Liver (tissue), 9 donors: ENCODE measurements around the gene MXRA8. TPM values are rescaled to one million over a fixed set of nuclear protein-coding genes. Genes with fewer than 3 reads are reported as not detected.

Source experiments
- DNase-seq: peaks from one replicate; pipeline ENCODE4 v3.0.0-alpha.2; 2017; ENCODE audit warnings: low spot score
- H3K27ac ChIP-seq, 2 donors: one replicate each; pipeline ENCODE4 v1.7.0; 2013; ENCODE audit warnings: inconsistent platforms in 2 of 2, low read length in 2 of 2, control low read depth in 1 of 2, low read depth in 1 of 2, mild to moderate bottlenecking in 1 of 2
- H3K27me3 ChIP-seq, 4 donors: one replicate each; pipeline versions ENCODE4 v1.6.1 to v1.7.0; 2013; ENCODE audit warnings: low read length in 3 of 4, inconsistent platforms in 1 of 4, mild to moderate bottlenecking in 1 of 4, moderate library complexity in 1 of 4; ENCODE audit not compliant: control insufficient read depth in 4 of 4, insufficient read depth in 4 of 4
- H3K36me3 ChIP-seq, 4 donors: one replicate each; pipeline versions ENCODE4 v1.6.1 to v1.7.0; 2013; ENCODE audit warnings: low read length in 3 of 4, mild to moderate bottlenecking in 3 of 4, low read depth in 1 of 4, moderate library complexity in 1 of 4; ENCODE audit not compliant: control insufficient read depth in 4 of 4, insufficient read depth in 3 of 4
- H3K4me1 ChIP-seq, 4 donors: one replicate each; pipeline versions ENCODE4 v1.6.1 to v1.7.0; 2013; ENCODE audit warnings: low read length in 3 of 4, mild to moderate bottlenecking in 3 of 4, moderate library complexity in 1 of 4; ENCODE audit not compliant: control insufficient read depth in 4 of 4, insufficient read depth in 4 of 4
- H3K4me3 ChIP-seq, 3 donors: one replicate each; pipeline versions ENCODE4 v1.6.1 to v1.7.0; 2013; ENCODE audit warnings: low read length in 3 of 3, control low read depth in 1 of 3, low read depth in 1 of 3, mild to moderate bottlenecking in 1 of 3
- H3K9ac ChIP-seq, 2 donors: one replicate each; pipeline ENCODE4 v1.7.0; 2013; ENCODE audit warnings: low read length in 2 of 2, mild to moderate bottlenecking in 2 of 2, moderate library complexity in 2 of 2, control low read depth in 1 of 2, low read depth in 1 of 2
- H3K9me3 ChIP-seq, 4 donors: one replicate each; pipeline versions ENCODE4 v1.6.1 to v1.7.0; 2013; ENCODE audit warnings: low read length in 3 of 4; ENCODE audit not compliant: control insufficient read depth in 4 of 4
- EGR1 ChIP-seq, 2 donors: IDR thresholded peaks; 2 replicates each; pipeline ENCODE4 v1.6.1; 2016 to 2018; ENCODE audit warnings: antibody characterized with exemption in 2 of 2, low read depth in 2 of 2
- FOXA1 ChIP-seq: IDR thresholded peaks from 2 replicates; pipeline ENCODE4 v1.6.1; 2016; ENCODE audit warnings: antibody characterized with exemption
- HNF4A ChIP-seq, 2 donors: conservative IDR thresholded peaks; 2 replicates each; pipeline ENCODE4 v1.6.1; 2016; ENCODE audit warnings: antibody characterized with exemption in 2 of 2, mild to moderate bottlenecking in 2 of 2
- HNF4G ChIP-seq: IDR thresholded peaks from 2 replicates; pipeline ENCODE4 v1.6.1; 2016; ENCODE audit warnings: antibody characterized with exemption
- JUND ChIP-seq, 2 donors: IDR thresholded peaks; 2 replicates each; pipeline ENCODE4 v1.6.1; 2016; ENCODE audit warnings: antibody characterized with exemption in 2 of 2
- RAD21 ChIP-seq, 2 donors: IDR thresholded peaks; 2 replicates each; pipeline ENCODE4 v1.6.1; 2016; ENCODE audit warnings: antibody characterized with exemption in 2 of 2, mild to moderate bottlenecking in 2 of 2
- TAF1 ChIP-seq: conservative IDR thresholded peaks from 2 replicates; pipeline ENCODE4 v1.6.1; 2016; ENCODE audit warnings: antibody characterized with exemption, mild to moderate bottlenecking
- YY1 ChIP-seq: IDR thresholded peaks from 2 replicates; pipeline ENCODE4 v1.6.1; 2016; ENCODE audit warnings: antibody characterized with exemption, mild to moderate bottlenecking
- WGBS: extraction: QIAGEN DNeasy Blood & Tissue Kit; methylation state at CpG from one replicate; pipeline ENCODE4 v1.1.7; 2013; 5-methylcytosine and 5-hydroxymethylcytosine counted together
- polyA plus RNA-seq, 2 donors: library from polyadenylated mRNA; stranded (reverse) in 1 of 2; unstranded in 1 of 2; fragments of 200-250 nt in 1 of 2; fragments of >200 nt in 1 of 2; fragmentation: Nextera tagmentation in 1 of 2; extraction: Ambion mirVana in 1 of 2; gene quantifications; one replicate each; pipeline versions ENCODE4 v1.2.1 to v1.2.3, GENCODE V29; 2013 to 2015
- total RNA-seq, 2 donors: library from RNA; depleted of rRNA; stranded (reverse); fragments of >200 nt; gene quantifications; one replicate each; pipeline ENCODE4 v1.2.3, GENCODE V29; 2014
- TF ChIP-seq, protein P1 (sequence below): fragments of 150-350 bp; IDR thresholded peaks from 2 replicates; pipeline ENCODE4 v1.5.1; 2017; ENCODE audit warnings: improper control_type of control experiment, low read depth, low read length; ENCODE audit not compliant: missing input control
- TF ChIP-seq, protein P2 (sequence below): IDR thresholded peaks from 2 replicates; pipeline ENCODE4 v1.6.1; 2016; ENCODE audit warnings: antibody characterized with exemption, mild to moderate bottlenecking
- TF ChIP-seq, protein P3 (sequence below): IDR thresholded peaks from 2 replicates; pipeline ENCODE4 v1.6.1; 2016; ENCODE audit warnings: antibody characterized with exemption
- TF ChIP-seq, protein P4 (sequence below): IDR thresholded peaks from 2 replicates; pipeline ENCODE4 v1.6.1; 2016; ENCODE audit warnings: antibody characterized with exemption
- donor health status: healthy.
- donor health status: healthy.
- donor health status: healthy.
- donor health status: healthy.
- donor health status: healthy.

The MXRA8 gene
- total and polyA plus RNA-seq, 4 donors: 1.8 to 5.9 (median 4.2) TPM

DNA sequence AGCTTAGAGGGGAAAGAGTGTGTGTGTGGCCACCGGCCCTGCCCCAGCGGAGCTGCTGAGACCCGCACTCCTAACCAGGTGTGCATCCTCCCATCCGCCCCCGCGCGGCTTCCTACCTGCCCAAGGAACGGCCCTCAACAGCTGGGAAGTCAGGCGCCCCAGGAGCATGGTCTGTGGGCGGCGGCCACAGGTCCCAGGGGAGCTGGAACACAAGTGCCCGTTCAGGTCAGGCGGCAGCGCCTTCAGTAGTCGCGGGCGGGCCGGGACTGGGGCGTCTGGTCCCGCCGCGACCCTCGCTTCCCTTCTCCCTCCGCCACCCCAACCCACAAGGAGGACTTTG lies 16.2 kb upstream of the MXRA8 start (continued):
- TF ChIP-seq, protein P1, sequence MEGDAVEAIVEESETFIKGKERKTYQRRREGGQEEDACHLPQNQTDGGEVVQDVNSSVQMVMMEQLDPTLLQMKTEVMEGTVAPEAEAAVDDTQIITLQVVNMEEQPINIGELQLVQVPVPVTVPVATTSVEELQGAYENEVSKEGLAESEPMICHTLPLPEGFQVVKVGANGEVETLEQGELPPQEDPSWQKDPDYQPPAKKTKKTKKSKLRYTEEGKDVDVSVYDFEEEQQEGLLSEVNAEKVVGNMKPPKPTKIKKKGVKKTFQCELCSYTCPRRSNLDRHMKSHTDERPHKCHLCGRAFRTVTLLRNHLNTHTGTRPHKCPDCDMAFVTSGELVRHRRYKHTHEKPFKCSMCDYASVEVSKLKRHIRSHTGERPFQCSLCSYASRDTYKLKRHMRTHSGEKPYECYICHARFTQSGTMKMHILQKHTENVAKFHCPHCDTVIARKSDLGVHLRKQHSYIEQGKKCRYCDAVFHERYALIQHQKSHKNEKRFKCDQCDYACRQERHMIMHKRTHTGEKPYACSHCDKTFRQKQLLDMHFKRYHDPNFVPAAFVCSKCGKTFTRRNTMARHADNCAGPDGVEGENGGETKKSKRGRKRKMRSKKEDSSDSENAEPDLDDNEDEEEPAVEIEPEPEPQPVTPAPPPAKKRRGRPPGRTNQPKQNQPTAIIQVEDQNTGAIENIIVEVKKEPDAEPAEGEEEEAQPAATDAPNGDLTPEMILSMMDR: no peak
- no peak for TF ChIP-seq JUND (IDR thresholded peaks at IDR 0.05)
- no peak for TF ChIP-seq RAD21 (IDR thresholded peaks at IDR 0.05)
- TF ChIP-seq HNF4A (conservative IDR thresholded peaks at IDR 0.05): no peak
- no peak for TF ChIP-seq HNF4G
- TF ChIP-seq YY1: no peak
- TF ChIP-seq TAF1: no peak

DNA sequence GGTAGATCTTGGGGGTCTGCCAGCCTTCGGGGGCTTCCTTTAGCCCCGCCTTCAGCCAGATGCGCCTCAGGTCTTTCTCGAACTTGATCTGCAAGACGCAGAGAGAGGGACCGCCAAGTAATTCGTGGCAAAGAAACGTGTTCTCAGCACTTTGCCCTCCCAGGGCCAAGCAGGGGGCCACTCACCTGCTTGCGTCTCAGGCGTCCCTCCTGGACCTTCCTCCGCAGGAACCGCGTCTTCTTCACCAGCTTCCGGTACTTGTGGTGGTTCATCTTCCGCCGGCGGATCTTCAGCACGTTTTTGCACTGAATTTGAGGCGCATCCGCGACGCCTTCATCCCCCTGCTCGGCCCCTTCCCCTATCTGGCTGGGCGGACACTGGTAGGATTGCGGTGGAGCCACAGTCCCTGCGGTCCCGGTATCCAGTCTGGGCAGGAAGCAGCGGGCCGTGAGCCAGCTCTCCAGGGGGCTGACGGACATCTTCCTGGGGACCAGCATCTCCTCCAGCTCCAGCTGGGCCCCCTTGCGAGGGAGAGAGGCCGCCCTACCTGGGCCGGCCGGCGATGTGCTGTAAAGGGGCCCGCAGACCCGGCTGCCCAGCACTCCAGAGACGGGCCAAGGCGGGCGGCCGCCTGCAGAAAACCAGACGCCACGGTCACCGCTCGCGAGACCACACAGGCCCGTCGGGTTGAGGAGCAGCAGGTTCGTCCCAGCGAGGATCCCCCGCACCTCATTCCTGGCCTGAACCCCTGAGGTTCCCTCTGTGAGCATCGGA lies 15.6 kb upstream of the MXRA8 start:
- no peak for DNase-seq

DNA sequence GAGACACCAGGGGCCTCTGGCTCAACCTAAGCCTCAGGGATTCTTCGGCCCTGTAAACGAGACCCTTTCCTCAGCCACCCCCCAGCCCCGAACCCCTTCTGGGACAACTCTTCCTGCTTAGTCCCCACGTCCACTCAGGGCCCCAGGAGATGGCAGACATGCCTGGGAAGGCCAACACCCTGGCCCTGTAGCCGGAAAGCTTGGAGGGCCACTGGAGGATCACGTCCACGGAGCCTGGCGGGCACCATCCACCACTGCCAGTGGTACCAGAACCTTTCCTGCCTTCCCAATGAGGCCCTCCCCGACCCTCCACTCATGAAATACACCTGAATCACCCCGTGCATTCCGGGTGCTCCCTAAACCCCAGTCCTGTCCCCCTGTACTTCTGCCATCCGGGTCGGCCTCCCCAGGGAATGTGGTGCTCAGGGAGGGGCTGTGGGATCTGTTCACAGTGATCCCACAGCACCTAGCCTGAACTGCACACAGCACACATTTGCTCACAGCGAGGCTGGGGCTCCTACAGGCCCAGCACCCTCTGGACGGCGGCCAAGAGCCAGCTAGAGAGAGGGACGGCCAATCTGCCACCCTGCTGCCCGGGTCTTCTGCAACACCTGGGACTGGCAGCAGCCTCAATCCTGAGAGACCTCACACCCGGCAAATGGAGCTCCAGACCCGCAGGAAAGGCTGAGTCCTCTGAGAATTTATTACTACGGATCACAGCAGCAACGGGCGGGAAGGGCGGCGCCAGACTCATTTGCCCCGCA lies 14.9 kb upstream of the MXRA8 start:
- peaks cover 7 to 33% (median 28%) of the 10 kb centered on the region in 4 donors for H3K4me1 ChIP-seq
- no peak overlapping the region for H3K27ac ChIP-seq
- whole genome bisulfite sequencing: 86% methylated on average over 26 of the region's 26 CpGs
- no peak overlapping the region for H3K4me3 ChIP-seq
- H3K9me3 ChIP-seq: no peaks in the 10 kb centered on the region
- H3K27me3 ChIP-seq: no peaks in the 10 kb centered on the region
- no peak for DNase-seq
- peaks cover 0 to 4% (median 0%) of the 10 kb centered on the region in 4 donors for H3K36me3 ChIP-seq
- TF ChIP-seq, protein P2, sequence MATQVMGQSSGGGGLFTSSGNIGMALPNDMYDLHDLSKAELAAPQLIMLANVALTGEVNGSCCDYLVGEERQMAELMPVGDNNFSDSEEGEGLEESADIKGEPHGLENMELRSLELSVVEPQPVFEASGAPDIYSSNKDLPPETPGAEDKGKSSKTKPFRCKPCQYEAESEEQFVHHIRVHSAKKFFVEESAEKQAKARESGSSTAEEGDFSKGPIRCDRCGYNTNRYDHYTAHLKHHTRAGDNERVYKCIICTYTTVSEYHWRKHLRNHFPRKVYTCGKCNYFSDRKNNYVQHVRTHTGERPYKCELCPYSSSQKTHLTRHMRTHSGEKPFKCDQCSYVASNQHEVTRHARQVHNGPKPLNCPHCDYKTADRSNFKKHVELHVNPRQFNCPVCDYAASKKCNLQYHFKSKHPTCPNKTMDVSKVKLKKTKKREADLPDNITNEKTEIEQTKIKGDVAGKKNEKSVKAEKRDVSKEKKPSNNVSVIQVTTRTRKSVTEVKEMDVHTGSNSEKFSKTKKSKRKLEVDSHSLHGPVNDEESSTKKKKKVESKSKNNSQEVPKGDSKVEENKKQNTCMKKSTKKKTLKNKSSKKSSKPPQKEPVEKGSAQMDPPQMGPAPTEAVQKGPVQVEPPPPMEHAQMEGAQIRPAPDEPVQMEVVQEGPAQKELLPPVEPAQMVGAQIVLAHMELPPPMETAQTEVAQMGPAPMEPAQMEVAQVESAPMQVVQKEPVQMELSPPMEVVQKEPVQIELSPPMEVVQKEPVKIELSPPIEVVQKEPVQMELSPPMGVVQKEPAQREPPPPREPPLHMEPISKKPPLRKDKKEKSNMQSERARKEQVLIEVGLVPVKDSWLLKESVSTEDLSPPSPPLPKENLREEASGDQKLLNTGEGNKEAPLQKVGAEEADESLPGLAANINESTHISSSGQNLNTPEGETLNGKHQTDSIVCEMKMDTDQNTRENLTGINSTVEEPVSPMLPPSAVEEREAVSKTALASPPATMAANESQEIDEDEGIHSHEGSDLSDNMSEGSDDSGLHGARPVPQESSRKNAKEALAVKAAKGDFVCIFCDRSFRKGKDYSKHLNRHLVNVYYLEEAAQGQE: no peak
- TF ChIP-seq, protein P1: no peak
- TF ChIP-seq, protein P3, sequence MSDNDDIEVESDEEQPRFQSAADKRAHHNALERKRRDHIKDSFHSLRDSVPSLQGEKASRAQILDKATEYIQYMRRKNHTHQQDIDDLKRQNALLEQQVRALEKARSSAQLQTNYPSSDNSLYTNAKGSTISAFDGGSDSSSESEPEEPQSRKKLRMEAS: no peak
- TF ChIP-seq RAD21 (IDR thresholded peaks at IDR 0.05) (no peak), YY1 (no peak)
- TF ChIP-seq, protein P4, sequence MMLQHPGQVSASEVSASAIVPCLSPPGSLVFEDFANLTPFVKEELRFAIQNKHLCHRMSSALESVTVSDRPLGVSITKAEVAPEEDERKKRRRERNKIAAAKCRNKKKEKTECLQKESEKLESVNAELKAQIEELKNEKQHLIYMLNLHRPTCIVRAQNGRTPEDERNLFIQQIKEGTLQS: no peak
- no peak overlapping the region for H3K9ac ChIP-seq

More for the DNA sequence above, 15.6 kb upstream of the MXRA8 start:
- Histone ChIP-seq H3K36me3 (peaks cover 0 to 4% (median 0%) of the 10 kb centered on the region in 4 donors), H3K9ac (peak overlapping the region in 1 of 2 donors; percentile 94), H3K9me3 (no peaks in the 10 kb centered on the region), H3K27ac (peak overlapping the region in 1 of 2 donors; percentile 77), H3K4me1 (peaks cover 7 to 33% (median 28%) of the 10 kb centered on the region in 4 donors), H3K27me3 (no peaks in the 10 kb centered on the region), H3K4me3 (peak overlapping the region; percentile 70 to 98 (median 82))
- 50% methylated on average over 52 of the region's 52 CpGs for WGBS
- TF ChIP-seq, protein P1: no peak
- TF ChIP-seq EGR1 (IDR thresholded peaks at IDR 0.05; ENCODE audit: low read depth in 2 of 2): no peak
- no peak for TF ChIP-seq FOXA1
- TF ChIP-seq HNF4A (conservative IDR thresholded peaks at IDR 0.05): no peak
- no peak for TF ChIP-seq RAD21 (IDR thresholded peaks at IDR 0.05)
- TF ChIP-seq HNF4G: no peak
